Cerebellar cortex (tissue), 1 donor: Measurements from ENCODE around the gene FLT3LG.
A peak's percentile ranks its signal among the peaks of the same experiment; 100 is the strongest.

ENCODE experiments used
- DNase-seq: peaks from one replicate; pipeline ENCODE4 v3.0.0-alpha.2; 2015; ENCODE audit warnings: low spot score

The FLT3LG gene

GRCh38 chr19:49488046-49488862, 14.2 kb downstream of the FLT3LG start:
- no peak for DNase-seq

GRCh38 chr19:49488863-49489537, 15.0 kb downstream of the FLT3LG start:
- no peak for DNase-seq

GRCh38 chr19:49489601-49490167, 15.7 kb downstream of the FLT3LG start:
- DNase-seq, result no peak

GRCh38 chr19:49490287-49491029, 16.4 kb downstream of the FLT3LG start:
- no peak for DNase-seq

- DNase-seq, result no peak
Observed at GRCh38 chr19:49491030-49491803, 17.2 kb downstream of the FLT3LG start.

GRCh38 chr19:49491804-49492572, 18.0 kb downstream of the FLT3LG start:
- peak; percentile 50 for DNase-seq

GRCh38 chr19:49492573-49493405, 18.8 kb downstream of the FLT3LG start:
- DNase-seq, result peak; percentile 77

GRCh38 chr19:49496574-49497008, 22.6 kb downstream of the FLT3LG start:
- no peak for DNase-seq

GRCh38 chr19:49497047-49497788, 23.2 kb downstream of the FLT3LG start:
- DNase-seq, result peak; percentile 47

GRCh38 chr19:49497789-49498103, 23.7 kb downstream of the FLT3LG start:
- DNase-seq, result no peak

GRCh38 chr19:49498475-49498874, 24.5 kb downstream of the FLT3LG start:
- DNase-seq, result no peak

- no peak for DNase-seq
Observed at GRCh38 chr19:49499030-49499670, 25.1 kb downstream of the FLT3LG start.

- DNase-seq, result peak; percentile 57
Observed at GRCh38 chr19:49502866-49503581, 29.0 kb downstream of the FLT3LG start.

- no peak for DNase-seq
Observed at GRCh38 chr19:49503582-49503962, 29.6 kb downstream of the FLT3LG start.

- peak; percentile 67 for DNase-seq
Observed at GRCh38 chr19:49506575-49507105, 32.6 kb downstream of the FLT3LG start.

GRCh38 chr19:49507803-49508494, 33.9 kb downstream of the FLT3LG start:
- DNase-seq, result no peak
